Activated CD4-positive, alpha-beta T cell treated with anti-CD3 and anti-CD28 coated beads for 4 hours (primary cell): ENCODE results near the gene TEX10.
"Not testable (repeated sequence)": the region's sequence is repeated elsewhere in the genome, so short reads cannot be mapped to it uniquely, and the experiment has no call there.

Experiments
- DNase-seq, 2 donors: peaks; one replicate each; pipeline ENCODE4 v3.0.0-alpha.2; 2020

The TEX10 gene

GRCh38 chr9:100341889-100342288 lies 10.9 kb downstream of the TEX10 start:
- DNase-seq: no peak

- no peak for DNase-seq
Observed at GRCh38 chr9:100340224-100340623, 12.5 kb downstream of the TEX10 start.

GRCh38 chr9:100338736-100339135 lies 14.0 kb downstream of the TEX10 start:
- not testable (repeated sequence) for DNase-seq

GRCh38 chr9:100324594-100325200 lies 28.0 kb downstream of the TEX10 start:
- no peak for DNase-seq

- peak in 1 of 2 donors; percentile 10 for DNase-seq
Observed at GRCh38 chr9:100322954-100323536, 29.7 kb downstream of the TEX10 start.

- DNase-seq: no peak
Observed at GRCh38 chr9:100317706-100318105, 35.0 kb downstream of the TEX10 start.

- DNase-seq: no peak
Observed at GRCh38 chr9:100315561-100315960, 37.2 kb downstream of the TEX10 start.

GRCh38 chr9:100309992-100310391 lies 42.8 kb downstream of the TEX10 start:
- DNase-seq: no peak

- DNase-seq: no peak
Observed at GRCh38 chr9:100308965-100309564, 43.7 kb downstream of the TEX10 start.

GRCh38 chr9:100307080-100307479 lies 45.7 kb downstream of the TEX10 start:
- no peak for DNase-seq

GRCh38 chr9:100306283-100306682 lies 46.5 kb downstream of the TEX10 start:
- DNase-seq: no peak

- DNase-seq: no peak
Observed at GRCh38 chr9:100303747-100304146, 49.0 kb downstream of the TEX10 start.

- no peak for DNase-seq
Observed at GRCh38 chr9:100298378-100298777, 54.4 kb downstream of the TEX10 start.

- DNase-seq: no peak
Observed at GRCh38 chr9:100296407-100296806, 56.3 kb downstream of the TEX10 start.

GRCh38 chr9:100295240-100295639 lies 57.5 kb downstream of the TEX10 start:
- no peak for DNase-seq

- no peak for DNase-seq
Observed at GRCh38 chr9:100294806-100295205, 57.9 kb downstream of the TEX10 start.

GRCh38 chr9:100294341-100294740 lies 58.4 kb downstream of the TEX10 start:
- DNase-seq: no peak

- no peak for DNase-seq
Observed at GRCh38 chr9:100292414-100292813, 60.3 kb downstream of the TEX10 start.

- no peak for DNase-seq
Observed at GRCh38 chr9:100290714-100291113, 62.0 kb downstream of the TEX10 start.

GRCh38 chr9:100287186-100287585 lies 65.6 kb downstream of the TEX10 start:
- no peak for DNase-seq

GRCh38 chr9:100286257-100286656 lies 66.5 kb downstream of the TEX10 start:
- no peak for DNase-seq

- no peak for DNase-seq
Observed at GRCh38 chr9:100285601-100286000, 67.1 kb downstream of the TEX10 start.

- DNase-seq: no peak
Observed at GRCh38 chr9:100285080-100285479, 67.7 kb downstream of the TEX10 start.

GRCh38 chr9:100284247-100284646 lies 68.5 kb downstream of the TEX10 start:
- DNase-seq: no peak

GRCh38 chr9:100282388-100282719 lies 70.4 kb downstream of the TEX10 start:
- DNase-seq: no peak
